ENCODE results near the gene GRK7. TPM values are rescaled to one million over a fixed set of nuclear protein-coding genes. Genes with fewer than 3 reads are reported as not detected.
A peak's percentile ranks its signal among the peaks of the same experiment; 100 is the strongest.

Gene GRK7
- total RNA-seq, 1 donor from 2014 or later = not detected

DNA sequence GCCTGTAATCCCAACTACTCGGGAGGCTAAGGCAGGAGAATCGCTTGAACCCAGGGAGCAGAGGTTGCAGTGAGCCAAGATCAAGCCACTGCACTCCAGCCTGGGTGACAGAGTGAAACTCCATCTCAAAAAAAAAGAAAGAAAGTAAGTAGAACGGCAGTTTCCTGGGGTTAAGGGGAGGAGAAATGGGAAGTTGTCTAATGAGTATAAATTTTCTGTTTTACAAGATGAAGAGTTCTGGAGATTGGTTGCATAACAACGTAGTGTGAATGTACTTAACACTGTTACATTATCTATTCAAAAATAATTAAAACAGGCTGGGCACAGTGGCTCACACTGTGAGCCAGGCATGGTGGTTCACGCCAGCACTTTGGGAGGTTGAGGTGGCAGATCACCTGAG, 45.4 kb downstream of the GRK7 start:
- Mint-ChIP-seq H3K27me3 (ENCODE audit: low read depth) (no peaks in the 10 kb centered on the region), H3K36me3 (no peaks in the 10 kb centered on the region), H3K9me3 (no peaks in the 10 kb centered on the region), H3K27ac (no peak overlapping the region), H3K4me3 (no peak overlapping the region), H3K4me1 (peaks cover 11% of the 10 kb centered on the region)
- no peak for DNase-seq (ENCODE audit: low spot score in 2 of 2, unreplicated experiment in 2 of 2)
- TF ChIP-seq, protein P1, sequence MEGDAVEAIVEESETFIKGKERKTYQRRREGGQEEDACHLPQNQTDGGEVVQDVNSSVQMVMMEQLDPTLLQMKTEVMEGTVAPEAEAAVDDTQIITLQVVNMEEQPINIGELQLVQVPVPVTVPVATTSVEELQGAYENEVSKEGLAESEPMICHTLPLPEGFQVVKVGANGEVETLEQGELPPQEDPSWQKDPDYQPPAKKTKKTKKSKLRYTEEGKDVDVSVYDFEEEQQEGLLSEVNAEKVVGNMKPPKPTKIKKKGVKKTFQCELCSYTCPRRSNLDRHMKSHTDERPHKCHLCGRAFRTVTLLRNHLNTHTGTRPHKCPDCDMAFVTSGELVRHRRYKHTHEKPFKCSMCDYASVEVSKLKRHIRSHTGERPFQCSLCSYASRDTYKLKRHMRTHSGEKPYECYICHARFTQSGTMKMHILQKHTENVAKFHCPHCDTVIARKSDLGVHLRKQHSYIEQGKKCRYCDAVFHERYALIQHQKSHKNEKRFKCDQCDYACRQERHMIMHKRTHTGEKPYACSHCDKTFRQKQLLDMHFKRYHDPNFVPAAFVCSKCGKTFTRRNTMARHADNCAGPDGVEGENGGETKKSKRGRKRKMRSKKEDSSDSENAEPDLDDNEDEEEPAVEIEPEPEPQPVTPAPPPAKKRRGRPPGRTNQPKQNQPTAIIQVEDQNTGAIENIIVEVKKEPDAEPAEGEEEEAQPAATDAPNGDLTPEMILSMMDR (IDR thresholded peaks at IDR 0.05; ENCODE audit: unreplicated experiment) = no peak

DNA sequence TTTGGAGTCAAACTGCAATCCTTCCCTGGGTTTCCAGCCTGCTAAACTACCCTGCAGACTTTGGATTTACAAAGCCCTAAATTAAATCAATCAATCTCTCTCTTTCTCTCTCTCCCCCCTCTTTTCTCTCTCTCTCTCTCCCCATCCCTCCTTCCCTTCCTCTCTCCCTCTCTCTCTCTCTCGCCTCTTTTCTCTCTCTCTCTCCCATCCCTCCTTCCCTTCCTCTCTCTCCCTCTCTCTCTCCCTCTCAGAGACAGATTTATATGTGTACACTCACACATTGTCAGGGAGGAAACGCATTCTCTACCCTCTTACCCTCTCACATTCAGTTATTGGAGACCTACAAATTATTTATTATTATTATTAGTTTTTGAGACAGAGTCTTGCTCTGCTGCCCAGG, 47.0 kb downstream of the GRK7 start:
- Mint-ChIP-seq H3K4me1 (peaks cover 11% of the 10 kb centered on the region), H3K27me3 (ENCODE audit: low read depth) (no peaks in the 10 kb centered on the region), H3K36me3 (peaks cover under 1% of the 10 kb centered on the region), H3K4me3 (no peak overlapping the region), H3K9me3 (peaks cover 2% of the 10 kb centered on the region), H3K27ac (no peak overlapping the region)
- TF ChIP-seq, protein P1 (IDR thresholded peaks at IDR 0.05; ENCODE audit: unreplicated experiment) = no peak
- no peak for DNase-seq (ENCODE audit: low spot score in 2 of 2, unreplicated experiment in 2 of 2)

DNA sequence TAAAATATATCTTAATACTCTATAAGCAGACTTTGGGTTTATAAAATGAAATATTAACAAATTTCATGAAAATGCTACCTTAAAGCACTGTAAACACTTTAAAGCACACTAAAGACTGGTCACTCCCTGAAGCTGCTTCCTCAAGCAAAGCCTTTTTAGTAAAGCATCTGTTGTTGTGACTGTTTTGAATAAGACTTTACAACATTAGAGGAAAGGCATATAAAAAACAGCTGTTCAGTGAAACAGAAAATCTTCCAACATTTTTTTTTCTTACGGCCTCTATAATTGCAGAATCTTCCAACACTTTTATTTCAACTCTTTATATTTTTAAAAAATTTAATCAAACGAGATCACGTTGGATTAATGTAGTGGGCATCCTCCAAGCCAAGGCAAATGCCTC, 48.1 kb downstream of the GRK7 start:
- Mint-ChIP-seq H3K36me3 (peaks cover 3% of the 10 kb centered on the region), H3K9me3 (peaks cover 10% of the 10 kb centered on the region), H3K4me3 (no peak overlapping the region), H3K4me1 (peaks cover 11% of the 10 kb centered on the region), H3K27ac (no peak overlapping the region), H3K27me3 (ENCODE audit: low read depth) (no peaks in the 10 kb centered on the region)
- TF ChIP-seq, protein P1 (IDR thresholded peaks at IDR 0.05; ENCODE audit: unreplicated experiment) = no peak
- no peak for DNase-seq (ENCODE audit: low spot score in 2 of 2, unreplicated experiment in 2 of 2)

DNA sequence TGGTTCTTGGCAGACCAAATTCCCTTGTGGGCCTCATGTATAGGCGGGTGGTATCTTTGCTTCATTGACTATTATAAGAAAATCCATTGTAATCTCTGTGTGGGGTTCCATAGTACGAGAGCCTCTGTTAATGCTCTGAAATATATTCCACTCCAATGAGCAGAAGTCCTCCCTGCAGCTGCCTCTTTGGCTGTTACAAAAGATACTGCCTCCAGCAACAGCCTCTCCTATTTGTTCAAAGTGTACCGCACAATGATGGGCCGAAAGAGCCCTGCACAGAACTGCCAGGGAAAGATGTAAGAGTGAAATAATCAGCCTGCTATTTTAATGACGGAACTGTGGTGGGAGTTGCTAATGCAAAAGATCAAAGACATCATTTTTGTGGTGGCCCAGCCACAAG, 48.9 kb downstream of the GRK7 start:
- Mint-ChIP-seq H3K27me3 (ENCODE audit: low read depth) (no peaks in the 10 kb centered on the region), H3K4me3 (no peak overlapping the region), H3K9me3 (peaks cover 10% of the 10 kb centered on the region), H3K36me3 (peaks cover 3% of the 10 kb centered on the region), H3K4me1 (peaks cover 17% of the 10 kb centered on the region), H3K27ac (peak overlapping the region; percentile 2)
- DNase-seq (ENCODE audit: low spot score in 2 of 2, unreplicated experiment in 2 of 2) = no peak
- TF ChIP-seq, protein P1 (IDR thresholded peaks at IDR 0.05; ENCODE audit: unreplicated experiment) = no peak

DNA sequence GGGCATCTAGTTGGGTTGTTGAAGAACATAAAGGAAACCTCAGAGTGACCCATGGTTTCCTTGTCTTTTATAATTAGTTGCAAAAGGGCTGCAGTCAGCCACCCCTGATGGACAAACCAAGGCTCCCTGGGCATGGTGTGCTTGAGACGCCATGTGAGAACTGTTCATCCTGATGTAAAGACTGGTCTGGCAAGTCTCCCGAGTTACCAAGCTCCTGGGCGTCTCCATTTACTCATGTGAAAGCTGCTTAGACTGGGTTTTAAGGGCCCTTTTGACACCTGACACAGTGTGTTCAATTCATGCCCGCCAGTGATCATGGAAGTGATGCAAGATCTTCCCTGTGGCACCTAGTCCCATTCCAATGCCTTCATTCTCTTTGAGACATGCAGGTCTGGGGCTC, 49.4 kb downstream of the GRK7 start:
- Mint-ChIP-seq H3K4me1 (peaks cover 15% of the 10 kb centered on the region), H3K27ac (no peak overlapping the region), H3K9me3 (peaks cover 10% of the 10 kb centered on the region), H3K4me3 (no peak overlapping the region), H3K27me3 (ENCODE audit: low read depth) (no peaks in the 10 kb centered on the region), H3K36me3 (peaks cover 3% of the 10 kb centered on the region)
- no peak for DNase-seq (ENCODE audit: low spot score in 2 of 2, unreplicated experiment in 2 of 2)
- TF ChIP-seq, protein P1 (IDR thresholded peaks at IDR 0.05; ENCODE audit: unreplicated experiment) = no peak

Other genes starting within 250 kb of the GRK7 start
- 94.3 to 100 TPM (median 95.6 TPM) in 3 replicates for gene RNF7, start 25.1 kb upstream of the GRK7 start, total RNA-seq
- gene ATP1B3, start 113.2 kb downstream of the GRK7 start, total RNA-seq = 139 to 154 TPM (median 149 TPM) in 3 replicates

Data from mesothelial cell of epicardium (in vitro differentiated cells).